ENCODE results near the gene FAM186B.

GRCh38 chr12:49647827-49648711 lies 42.6 kb upstream of the FAM186B start:
- TF ChIP-seq, protein P1, sequence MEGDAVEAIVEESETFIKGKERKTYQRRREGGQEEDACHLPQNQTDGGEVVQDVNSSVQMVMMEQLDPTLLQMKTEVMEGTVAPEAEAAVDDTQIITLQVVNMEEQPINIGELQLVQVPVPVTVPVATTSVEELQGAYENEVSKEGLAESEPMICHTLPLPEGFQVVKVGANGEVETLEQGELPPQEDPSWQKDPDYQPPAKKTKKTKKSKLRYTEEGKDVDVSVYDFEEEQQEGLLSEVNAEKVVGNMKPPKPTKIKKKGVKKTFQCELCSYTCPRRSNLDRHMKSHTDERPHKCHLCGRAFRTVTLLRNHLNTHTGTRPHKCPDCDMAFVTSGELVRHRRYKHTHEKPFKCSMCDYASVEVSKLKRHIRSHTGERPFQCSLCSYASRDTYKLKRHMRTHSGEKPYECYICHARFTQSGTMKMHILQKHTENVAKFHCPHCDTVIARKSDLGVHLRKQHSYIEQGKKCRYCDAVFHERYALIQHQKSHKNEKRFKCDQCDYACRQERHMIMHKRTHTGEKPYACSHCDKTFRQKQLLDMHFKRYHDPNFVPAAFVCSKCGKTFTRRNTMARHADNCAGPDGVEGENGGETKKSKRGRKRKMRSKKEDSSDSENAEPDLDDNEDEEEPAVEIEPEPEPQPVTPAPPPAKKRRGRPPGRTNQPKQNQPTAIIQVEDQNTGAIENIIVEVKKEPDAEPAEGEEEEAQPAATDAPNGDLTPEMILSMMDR (tag by site-specific recombination; IDR thresholded peaks at IDR 0.05), result no peak
- TF ChIP-seq, protein P2, sequence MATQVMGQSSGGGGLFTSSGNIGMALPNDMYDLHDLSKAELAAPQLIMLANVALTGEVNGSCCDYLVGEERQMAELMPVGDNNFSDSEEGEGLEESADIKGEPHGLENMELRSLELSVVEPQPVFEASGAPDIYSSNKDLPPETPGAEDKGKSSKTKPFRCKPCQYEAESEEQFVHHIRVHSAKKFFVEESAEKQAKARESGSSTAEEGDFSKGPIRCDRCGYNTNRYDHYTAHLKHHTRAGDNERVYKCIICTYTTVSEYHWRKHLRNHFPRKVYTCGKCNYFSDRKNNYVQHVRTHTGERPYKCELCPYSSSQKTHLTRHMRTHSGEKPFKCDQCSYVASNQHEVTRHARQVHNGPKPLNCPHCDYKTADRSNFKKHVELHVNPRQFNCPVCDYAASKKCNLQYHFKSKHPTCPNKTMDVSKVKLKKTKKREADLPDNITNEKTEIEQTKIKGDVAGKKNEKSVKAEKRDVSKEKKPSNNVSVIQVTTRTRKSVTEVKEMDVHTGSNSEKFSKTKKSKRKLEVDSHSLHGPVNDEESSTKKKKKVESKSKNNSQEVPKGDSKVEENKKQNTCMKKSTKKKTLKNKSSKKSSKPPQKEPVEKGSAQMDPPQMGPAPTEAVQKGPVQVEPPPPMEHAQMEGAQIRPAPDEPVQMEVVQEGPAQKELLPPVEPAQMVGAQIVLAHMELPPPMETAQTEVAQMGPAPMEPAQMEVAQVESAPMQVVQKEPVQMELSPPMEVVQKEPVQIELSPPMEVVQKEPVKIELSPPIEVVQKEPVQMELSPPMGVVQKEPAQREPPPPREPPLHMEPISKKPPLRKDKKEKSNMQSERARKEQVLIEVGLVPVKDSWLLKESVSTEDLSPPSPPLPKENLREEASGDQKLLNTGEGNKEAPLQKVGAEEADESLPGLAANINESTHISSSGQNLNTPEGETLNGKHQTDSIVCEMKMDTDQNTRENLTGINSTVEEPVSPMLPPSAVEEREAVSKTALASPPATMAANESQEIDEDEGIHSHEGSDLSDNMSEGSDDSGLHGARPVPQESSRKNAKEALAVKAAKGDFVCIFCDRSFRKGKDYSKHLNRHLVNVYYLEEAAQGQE (tag by site-specific recombination; IDR thresholded peaks at IDR 0.05), result no peak
- TF ChIP-seq ZBTB26 (tag by site-specific recombination; optimal IDR thresholded peaks at IDR 0.05), result no peak
- TF ChIP-seq ZNF221 (tag by site-specific recombination; IDR thresholded peaks at IDR 0.05; ENCODE audit: borderline replicate concordance), result no peak

Data from HEK293 (cell line).